ENCODE data around the gene KCNH2. TPM values are rescaled to one million over a fixed set of nuclear protein-coding genes. Genes with fewer than 3 reads are reported as not detected.
"Not testable (repeated sequence)": the region's sequence is repeated elsewhere in the genome, so short reads cannot be mapped to it uniquely, and the experiment has no call there.

KCNH2 gene
- total and polyA plus RNA-seq, 5 experiments from 2014 or later = 0.45 to 2.5 (median 1.5) TPM

DNA sequence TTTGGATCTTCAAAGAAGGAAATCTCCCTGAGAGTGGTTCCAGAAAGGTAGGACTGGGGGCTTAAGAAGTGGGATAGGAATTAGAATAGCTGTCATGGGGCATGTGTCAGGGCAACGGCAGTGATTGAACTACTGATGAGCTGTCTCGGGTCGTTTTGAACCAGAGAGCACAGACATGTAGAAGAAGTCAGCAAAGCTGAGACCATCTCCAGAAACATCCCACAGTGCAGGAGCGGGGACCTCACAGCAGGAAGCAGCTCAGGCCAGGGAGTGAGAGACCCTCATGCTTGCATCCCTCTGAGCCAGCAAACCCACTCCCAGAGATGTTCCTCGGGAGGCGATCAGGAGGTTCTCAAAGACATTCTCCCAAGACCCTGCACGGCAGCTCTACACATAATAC, 65.7 kb downstream of the KCNH2 start:
- Mint-ChIP-seq H3K4me1 (peaks cover 12 to 21% (median 13%) of the 10 kb centered on the region in 4 donors), H3K4me3 (no peak overlapping the region), H3K27me3 (peaks cover 2 to 27% (median 8%) of the 10 kb centered on the region in 5 donors), H3K36me3 (no peaks in the 10 kb centered on the region), H3K9me3 (peaks cover 0 to 2% (median 0%) of the 10 kb centered on the region in 9 donors), H3K27ac (no peak overlapping the region)
- no peak for DNase-seq
- no peak for ATAC-seq
- POLR2A ChIA-PET = no interaction called here

DNA sequence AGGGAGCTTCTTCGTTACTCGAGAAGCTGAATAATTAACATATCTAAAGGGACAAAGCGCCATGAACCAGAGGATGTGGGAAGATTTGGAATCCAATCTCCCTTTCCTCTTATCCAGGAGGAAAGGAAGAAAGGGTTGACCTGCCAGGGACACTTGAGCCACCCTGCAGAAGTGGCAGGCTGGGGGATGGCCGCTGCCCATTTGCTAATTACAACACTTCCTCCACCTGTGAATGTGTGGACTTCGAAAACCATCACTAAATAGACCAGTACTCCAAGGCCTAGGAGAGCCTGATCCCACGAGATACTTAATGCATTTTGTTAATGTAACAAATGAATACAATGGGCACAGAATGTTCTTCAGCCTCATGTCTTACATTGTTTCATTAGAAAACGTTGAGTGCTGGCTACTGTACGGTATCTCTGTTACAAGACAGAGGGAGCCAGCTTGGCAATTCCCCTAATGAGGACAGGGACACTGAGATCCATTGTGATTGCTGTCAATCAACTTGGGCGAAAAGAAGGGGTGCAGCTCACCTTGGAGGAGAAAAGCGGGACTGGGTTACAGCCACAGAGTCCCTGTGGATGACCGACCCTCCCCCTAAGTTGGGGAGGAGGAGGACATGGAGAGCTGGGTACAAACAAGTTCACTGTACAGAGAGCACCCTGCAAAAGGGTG, 66.4 kb downstream of the KCNH2 start:
- H3K27ac Mint-ChIP-seq = no peak overlapping the region
- H3K4me3 Mint-ChIP-seq = no peak overlapping the region
- POLR2A ChIA-PET = interaction anchor here (1.0 kb wide), 1 partner anchor 51 kb away, joined by 3 read pairs; no protein-coding TSS in a partner anchor

DNA sequence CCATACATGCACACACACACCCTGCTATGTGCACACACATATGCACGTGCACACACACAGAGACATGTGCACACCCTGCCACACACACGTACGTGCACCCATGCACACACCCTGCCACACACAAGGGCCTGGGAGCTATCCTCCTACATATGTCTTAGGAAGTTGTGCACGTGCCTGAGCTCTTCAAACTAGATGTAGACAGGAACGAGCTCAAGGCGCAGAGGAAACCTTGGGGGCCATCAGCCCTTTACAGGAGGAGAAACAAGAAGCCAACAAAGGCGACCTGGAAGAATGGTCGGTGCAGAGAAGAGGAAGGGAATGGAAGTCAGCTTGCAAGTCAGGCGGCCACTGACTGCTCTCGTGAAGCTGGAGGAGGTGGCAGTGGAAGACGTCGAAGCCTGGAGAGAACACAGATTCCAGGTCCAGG, 67.1 kb downstream of the KCNH2 start:
- H3K27me3 Mint-ChIP-seq = peaks cover 2 to 21% (median 8%) of the 10 kb centered on the region in 5 donors
- H3K27ac Mint-ChIP-seq = no peak overlapping the region
- ATAC-seq (no peak), DNase-seq (no peak)
- H3K4me3 Mint-ChIP-seq = peak overlapping the region in 1 of 10 donors; percentile 15
- H3K4me1 Mint-ChIP-seq = peaks cover 12 to 21% (median 13%) of the 10 kb centered on the region in 4 donors
- no peaks in the 10 kb centered on the region for H3K36me3 Mint-ChIP-seq
- H3K9me3 Mint-ChIP-seq = peaks cover 0 to 2% (median 0%) of the 10 kb centered on the region in 9 donors
- POLR2A ChIA-PET = interaction anchor here (1.0 kb wide), 1 partner anchor 52 kb away, joined by 3 read pairs; no protein-coding TSS in a partner anchor

More for the DNA sequence above, 66.4 kb downstream of the KCNH2 start:
- H3K9me3 Mint-ChIP-seq = peaks cover 0 to 2% (median 0%) of the 10 kb centered on the region in 9 donors
- ATAC-seq = no peak
- H3K4me1 Mint-ChIP-seq = peaks cover 12 to 21% (median 13%) of the 10 kb centered on the region in 4 donors
- peaks cover 2 to 27% (median 8%) of the 10 kb centered on the region in 5 donors for H3K27me3 Mint-ChIP-seq
- DNase-seq = no peak
- H3K36me3 Mint-ChIP-seq = no peaks in the 10 kb centered on the region

DNA sequence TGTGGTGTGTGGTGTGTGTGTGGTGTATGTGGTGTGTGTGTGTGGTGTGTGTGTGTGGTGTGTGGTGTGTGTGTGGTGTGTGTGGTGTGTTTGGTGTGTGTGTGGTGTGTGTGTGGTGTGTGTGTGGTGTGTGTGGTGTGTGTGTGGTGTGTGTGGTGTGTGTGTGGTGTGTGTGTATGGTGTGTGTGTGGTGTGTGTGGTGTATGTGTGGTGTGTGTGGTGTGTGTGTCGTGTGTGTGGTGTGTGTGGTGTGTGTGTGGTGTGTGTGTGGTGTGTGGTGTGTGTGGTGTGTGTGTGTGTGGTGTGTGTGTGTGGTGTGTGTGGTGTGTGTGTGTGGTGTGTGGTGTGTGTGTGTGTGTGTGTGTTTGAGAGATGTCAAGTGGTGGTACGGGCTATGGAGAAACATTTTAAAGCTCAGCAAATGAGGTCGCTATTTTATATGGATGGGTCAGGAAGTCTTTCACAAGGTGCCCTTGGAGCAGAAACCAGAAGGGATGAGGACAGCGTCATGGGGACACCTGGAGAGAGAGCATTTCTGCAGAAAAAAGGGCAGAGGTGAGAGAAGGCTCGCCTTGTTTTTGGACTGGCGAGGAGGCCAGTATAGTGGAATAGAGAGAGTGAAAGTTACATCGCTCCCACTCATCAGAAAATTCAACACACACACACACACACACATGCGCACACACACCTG, 67.7 kb downstream of the KCNH2 start:
- H3K9me3 Mint-ChIP-seq, H3K36me3 Mint-ChIP-seq, H3K27ac Mint-ChIP-seq, ATAC-seq, POLR2A ChIA-PET, DNase-seq: not testable (repeated sequence)
- Mint-ChIP-seq H3K27me3 (peaks cover 0 to 18% (median 3%) of the 10 kb centered on the region in 5 donors), H3K4me1 (peaks cover 12 to 21% (median 13%) of the 10 kb centered on the region in 4 donors), H3K4me3 (peak overlapping the region in 1 of 10 donors; percentile 15)

DNA sequence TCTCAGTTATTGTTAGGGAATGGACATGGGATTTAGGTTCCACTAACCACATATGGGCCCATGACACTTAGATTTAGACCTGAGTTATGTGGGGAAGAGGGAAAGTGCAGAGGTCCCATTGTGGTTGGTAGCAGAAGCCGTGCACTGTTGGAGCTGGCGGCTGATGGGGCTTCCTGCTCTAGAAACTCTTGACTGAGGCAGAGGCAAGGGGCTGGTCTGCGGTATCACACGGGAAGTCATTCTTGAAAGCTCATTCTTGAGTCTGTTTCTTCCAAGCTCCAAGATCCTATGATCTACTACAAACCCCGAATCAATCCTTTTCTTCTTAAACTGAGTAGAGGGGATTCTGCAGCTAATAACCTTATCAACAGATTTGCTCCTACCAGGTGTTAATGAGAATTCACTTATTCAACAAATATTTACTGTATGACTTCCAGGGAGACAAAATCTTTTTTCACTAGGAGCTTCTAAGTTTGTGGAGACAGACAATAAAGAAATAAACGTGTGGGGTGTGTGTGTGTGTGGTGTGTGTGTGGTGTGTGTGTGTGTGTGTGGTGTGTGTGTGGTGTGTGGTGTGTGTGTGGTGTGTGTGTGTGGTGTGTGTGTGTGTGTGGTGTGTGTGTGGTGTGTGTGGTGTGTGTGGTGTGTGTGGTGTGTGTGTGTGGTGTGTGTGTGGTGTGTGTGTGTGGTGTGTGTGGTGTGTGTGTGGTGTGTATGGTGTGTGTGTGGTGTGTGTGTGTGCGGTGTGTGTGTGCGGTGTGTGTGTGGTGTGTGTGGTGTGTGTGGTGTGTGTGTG, 68.7 kb downstream of the KCNH2 start:
- H3K9me3 Mint-ChIP-seq = peaks cover 0 to 2% (median 0%) of the 10 kb centered on the region in 9 donors
- H3K4me1 Mint-ChIP-seq = peaks cover 12 to 21% (median 13%) of the 10 kb centered on the region in 4 donors
- H3K36me3 Mint-ChIP-seq = no peaks in the 10 kb centered on the region
- H3K27me3 Mint-ChIP-seq = peaks cover 0 to 23% (median 3%) of the 10 kb centered on the region in 5 donors
- ATAC-seq (peak; percentile 94 to 99), DNase-seq (peak in 7 of 10 donors; percentile 15 to 66 (median 46))
- peak overlapping the region in 8 of 10 donors; percentile 23 to 74 (median 58) for H3K4me3 Mint-ChIP-seq
- peak overlapping the region in 8 of 10 donors; percentile 5 to 87 (median 64) for H3K27ac Mint-ChIP-seq
- POLR2A ChIA-PET = interaction anchor here (0.7 to 0.9 kb wide), 2 partner anchors 65 to 353 kb away, joined by 3 to 7 read pairs; no protein-coding TSS in a partner anchor

DNA sequence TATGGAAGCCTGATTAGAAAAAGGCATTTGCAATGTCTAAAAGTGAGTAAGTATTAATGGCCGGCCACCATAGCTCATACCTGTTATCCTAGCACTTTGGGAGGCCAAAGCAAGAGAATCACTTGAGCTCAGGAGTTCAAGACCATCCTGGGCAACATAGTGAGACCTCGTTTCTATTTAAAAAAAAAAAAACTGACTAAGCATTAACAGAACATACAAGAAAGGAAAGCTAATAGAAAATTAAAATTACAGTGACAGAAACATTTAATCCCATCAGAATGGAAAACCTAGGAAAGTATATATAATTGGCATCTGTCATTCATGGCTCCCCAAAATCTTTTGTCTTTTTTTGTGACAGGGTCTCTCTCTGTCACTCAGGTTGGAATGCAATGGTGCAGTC, 69.9 kb downstream of the KCNH2 start:
- H3K36me3 Mint-ChIP-seq = no peaks in the 10 kb centered on the region
- peaks cover 0 to 31% (median 10%) of the 10 kb centered on the region in 5 donors for H3K27me3 Mint-ChIP-seq

DNA sequence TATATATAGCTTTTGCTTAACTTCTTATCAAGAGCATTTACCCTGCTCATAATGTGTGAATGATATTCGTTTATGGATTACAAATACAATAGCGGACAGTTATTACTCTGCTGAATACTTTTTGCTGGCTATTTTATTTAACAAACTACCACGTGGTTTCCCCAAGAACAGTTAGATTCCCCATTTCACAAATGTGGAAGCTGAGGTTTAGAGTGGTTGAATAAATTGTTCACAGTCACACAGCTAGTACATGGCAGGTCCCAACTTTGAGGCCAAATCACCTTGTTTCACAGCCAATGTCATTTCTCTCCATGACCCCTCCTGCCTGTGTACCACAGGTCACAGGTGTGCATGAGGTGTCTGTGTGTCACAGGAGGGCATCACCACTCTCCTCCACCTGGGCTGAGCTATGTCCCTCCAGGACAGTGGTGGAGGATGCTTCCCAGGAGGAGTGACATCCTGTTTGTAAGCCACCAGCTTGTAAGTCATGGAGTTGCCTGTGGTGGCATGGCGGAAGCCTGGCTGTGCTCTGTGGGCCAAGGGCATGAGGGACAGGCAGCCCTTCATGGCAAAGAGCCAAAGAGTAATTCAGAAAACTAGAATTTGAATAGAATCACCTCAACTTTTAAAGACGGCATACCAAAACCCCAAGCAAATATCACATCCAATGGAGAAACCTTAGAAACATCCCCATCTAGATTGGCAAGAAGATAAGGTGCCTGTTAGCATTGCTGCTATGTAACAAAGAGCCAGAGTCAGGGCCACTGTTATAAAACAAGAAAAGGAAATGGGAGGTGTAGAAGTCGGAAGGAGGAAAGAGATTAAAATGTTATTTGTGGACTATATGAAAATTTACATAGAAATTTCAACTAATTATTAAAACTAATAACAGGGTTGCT, 73.9 kb downstream of the KCNH2 start:
- H3K27me3 Mint-ChIP-seq = peaks cover 16 to 52% (median 45%) of the 10 kb centered on the region in 5 donors
- H3K4me3 Mint-ChIP-seq = no peak overlapping the region

More for the DNA sequence above, 69.9 kb downstream of the KCNH2 start:
- Mint-ChIP-seq H3K27ac (no peak overlapping the region), H3K4me1 (peaks cover 12 to 21% (median 15%) of the 10 kb centered on the region in 4 donors), H3K4me3 (no peak overlapping the region), H3K9me3 (peaks cover 0 to 2% (median 0%) of the 10 kb centered on the region in 9 donors)
- no peak for DNase-seq
- ATAC-seq = no peak
- POLR2A ChIA-PET = interaction anchor here (1.0 kb wide), 1 partner anchor 153 kb away, joined by 4 read pairs; no protein-coding TSS in a partner anchor

DNA sequence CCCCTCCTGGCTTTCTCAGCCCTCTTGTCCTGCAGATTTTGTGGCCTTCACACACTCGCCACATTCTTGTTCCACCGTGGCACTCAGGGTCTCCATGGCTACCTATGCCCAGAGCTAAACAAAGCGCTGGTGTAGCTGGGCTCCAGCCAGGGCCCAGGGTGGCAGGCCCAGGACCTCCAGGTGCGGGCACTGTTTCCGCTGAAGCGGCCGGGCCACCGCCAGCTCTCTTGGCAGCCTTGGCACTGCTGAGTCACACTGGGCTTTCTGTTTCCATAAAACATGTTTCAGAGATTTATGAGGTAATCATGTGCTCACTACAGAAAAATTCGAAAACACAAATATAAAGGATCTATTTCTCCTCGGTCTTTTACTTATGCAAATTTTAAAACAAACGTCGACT, 74.5 kb downstream of the KCNH2 start:
- Mint-ChIP-seq H3K36me3 (no peaks in the 10 kb centered on the region), H3K4me1 (peaks cover under 1 to 6% (median 4%) of the 10 kb centered on the region in 4 donors), H3K27ac (no peak overlapping the region), H3K4me3 (no peak overlapping the region), H3K9me3 (no peaks in the 10 kb centered on the region), H3K27me3 (peaks cover 17 to 55% (median 51%) of the 10 kb centered on the region in 5 donors)
- DNase-seq (no peak), ATAC-seq (no peak)
- POLR2A ChIA-PET = no interaction called here

More for the DNA sequence above, 73.9 kb downstream of the KCNH2 start:
- ATAC-seq = no peak
- H3K9me3 Mint-ChIP-seq = no peaks in the 10 kb centered on the region
- H3K36me3 Mint-ChIP-seq = no peaks in the 10 kb centered on the region
- DNase-seq = no peak
- H3K27ac Mint-ChIP-seq = no peak overlapping the region
- H3K4me1 Mint-ChIP-seq = peaks cover 4 to 10% (median 5%) of the 10 kb centered on the region in 4 donors
- POLR2A ChIA-PET = no interaction called here

DNA sequence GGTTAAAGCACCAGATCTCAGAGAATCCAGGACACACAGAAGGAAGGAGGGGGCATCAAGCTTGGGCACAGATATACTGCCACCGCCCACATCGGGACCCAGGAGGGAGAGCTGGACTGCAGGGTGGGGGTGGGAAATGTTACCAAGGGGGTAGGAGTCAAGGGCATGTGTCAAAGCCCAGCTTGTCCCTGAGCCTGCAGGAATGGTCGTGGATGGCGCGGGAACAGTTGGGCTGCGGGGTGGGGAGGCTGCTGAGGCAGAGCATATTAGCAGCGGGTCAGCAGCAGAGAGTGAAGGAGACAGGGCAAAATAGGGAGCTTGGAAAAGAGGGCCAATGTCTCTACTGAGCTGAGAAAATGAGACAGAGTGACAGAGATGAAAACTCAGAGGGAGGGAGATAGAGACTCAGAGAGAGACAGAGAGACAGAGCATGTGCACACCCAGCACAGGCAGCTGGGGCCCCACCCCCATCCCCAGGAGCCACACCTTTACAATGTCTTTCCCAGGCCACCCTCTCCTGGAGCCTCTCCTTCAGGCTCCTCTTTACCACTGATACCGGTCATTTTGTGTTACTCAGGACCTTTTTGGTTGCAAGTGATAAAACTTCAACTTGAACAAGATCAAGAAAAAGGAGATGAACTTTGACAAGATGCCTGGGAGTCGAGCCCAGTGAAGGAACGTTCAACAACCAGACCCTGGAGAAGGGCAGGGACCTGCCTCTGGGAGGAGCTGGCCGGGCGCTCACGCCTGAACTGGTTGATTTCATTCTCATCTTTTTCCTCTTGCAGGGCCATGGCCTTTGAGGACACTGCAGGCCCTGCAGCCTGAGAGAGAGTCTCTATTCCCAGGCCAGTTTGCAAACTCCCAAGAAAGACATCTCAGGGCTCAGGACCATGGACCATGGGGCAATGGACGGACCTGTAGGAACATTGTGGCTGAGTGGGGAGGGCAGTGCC, 75.8 kb downstream of the KCNH2 start:
- DNase-seq (no peak), ATAC-seq (no peak)
- Mint-ChIP-seq H3K9me3 (no peaks in the 10 kb centered on the region), H3K4me3 (no peak overlapping the region), H3K36me3 (no peaks in the 10 kb centered on the region), H3K4me1 (peaks cover 3 to 17% (median 7%) of the 10 kb centered on the region in 4 donors), H3K27me3 (peaks cover 21 to 67% (median 59%) of the 10 kb centered on the region in 5 donors), H3K27ac (no peak overlapping the region)
- POLR2A ChIA-PET = no interaction called here

DNA sequence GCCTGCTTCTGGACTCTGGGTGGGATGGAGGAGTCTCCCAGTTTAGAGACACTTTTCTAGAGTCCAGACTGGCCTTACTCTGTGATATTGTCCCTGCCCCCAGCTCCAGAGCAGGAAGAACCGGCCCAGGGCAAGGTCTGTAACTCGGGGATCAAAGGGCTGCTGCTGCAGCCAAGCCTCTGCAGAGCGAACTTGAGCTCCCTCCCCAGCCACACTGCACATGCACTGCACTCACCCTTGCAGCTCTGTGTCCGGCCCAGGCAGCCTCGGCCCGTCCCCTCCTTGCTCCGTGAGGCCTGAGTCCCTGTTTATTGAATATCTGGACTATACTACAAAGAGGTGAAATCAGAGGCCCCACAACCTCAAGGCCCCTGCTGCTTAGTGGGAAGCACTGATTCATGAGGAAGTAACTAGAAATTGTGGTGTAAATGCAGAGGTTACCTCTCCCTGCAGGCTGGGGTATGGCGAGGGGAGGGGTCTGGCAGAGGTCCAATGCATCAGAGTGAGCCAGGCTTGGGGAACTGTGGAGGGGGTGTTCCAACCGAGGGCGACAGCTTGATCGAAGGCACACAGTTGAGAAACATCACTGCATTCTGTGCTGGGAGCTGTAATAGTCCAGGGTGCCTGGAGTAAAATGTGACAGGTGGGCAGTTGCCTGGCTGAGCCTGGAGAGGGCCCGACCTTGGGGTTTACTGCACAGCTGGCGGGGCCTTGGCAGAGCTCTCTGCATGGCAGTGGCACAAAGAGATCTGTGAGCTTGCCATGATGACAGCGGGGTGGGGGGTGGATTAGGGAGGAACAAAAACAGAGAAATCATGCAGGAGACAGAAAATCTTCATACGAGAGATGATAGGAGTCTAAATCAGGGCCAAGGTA, 76.7 kb downstream of the KCNH2 start:
- DNase-seq = no peak
- Mint-ChIP-seq H3K27ac (peak overlapping the region in 1 of 10 donors; percentile 29), H3K9me3 (no peaks in the 10 kb centered on the region), H3K36me3 (no peaks in the 10 kb centered on the region), H3K4me1 (peaks cover 3 to 19% (median 7%) of the 10 kb centered on the region in 4 donors), H3K27me3 (peaks cover 21 to 76% (median 55%) of the 10 kb centered on the region in 5 donors), H3K4me3 (no peak overlapping the region)
- ATAC-seq = no peak
- POLR2A ChIA-PET = no interaction called here

Measured in naive thymus-derived CD8-positive, alpha-beta T cell (primary cell).